ENCODE measurements around the gene PLA2G10. TPM values are rescaled to one million over a fixed set of nuclear protein-coding genes. Genes with fewer than 3 reads are reported as not detected.
"Not testable (repeated sequence)": the region's sequence is repeated elsewhere in the genome, so short reads cannot be mapped to it uniquely, and the experiment has no call there.

PLA2G10 gene
- total RNA-seq = under 1 TPM in 1 of 5 donors, not detected in 4; 0.29 TPM
- not detected for total RNA-seq (2013)
- 0 to 0.07 (median 0) reads per million in 29 experiments for total RNA-seq

DNA sequence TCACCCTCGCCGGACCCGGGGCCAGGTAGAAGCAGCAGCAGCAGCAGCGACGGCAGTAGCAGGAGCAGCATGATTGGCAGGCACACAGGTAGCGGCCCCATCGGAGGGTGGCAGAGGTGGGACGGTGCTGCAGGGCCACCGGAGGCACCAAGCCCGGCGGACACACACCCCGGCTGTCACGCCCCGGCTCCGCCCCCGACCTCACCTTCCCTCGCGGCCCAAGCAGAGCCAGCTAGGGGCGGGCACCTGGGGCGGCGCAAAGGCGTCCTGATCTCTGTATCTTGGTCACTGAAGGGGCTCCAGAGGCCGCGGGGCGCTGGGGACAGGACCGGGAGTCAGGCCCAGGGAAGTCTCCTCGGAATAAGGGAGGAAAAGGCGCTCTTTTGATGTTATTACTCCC lies at the start of gene PLA2G10:
TSS of gene PLA2G10 (minus strand) at position 180 of the 400 bp plus-strand sequence. CDS start at position 101, 79 bp downstream.
- H3K9me3 Mint-ChIP-seq; H3K27me3 ChIP-seq (replicated peaks in 1 of 2; ENCODE audit: control insufficient read depth in 2 of 2, extremely low read depth in 1 of 2, insufficient read depth in 2 of 2, low read length in 1 of 2); H3K4me3 ChIP-seq (ENCODE audit: control insufficient read depth in 1 of 2, extremely low read depth in 1 of 2, low read length in 1 of 2); H3K27ac Mint-ChIP-seq; H3K27me3 Mint-ChIP-seq; H3K4me3 Mint-ChIP-seq; H3K9me3 ChIP-seq; CTCF ChIA-PET; H3K27ac ChIP-seq (ENCODE audit: low read length); H3K4me1 Mint-ChIP-seq; DNase-seq; H3K36me3 Mint-ChIP-seq; POLR2A ChIA-PET; H3K4me1 ChIP-seq (ENCODE audit: control insufficient read depth in 1 of 2, extremely low read depth in 1 of 2, insufficient read depth in 2 of 2, low read length in 2 of 2); ATAC-seq (replicated peaks in 1 of 4); H3K36me3 ChIP-seq (ENCODE audit: control insufficient read depth in 2 of 2, extremely low read depth in 1 of 2, insufficient read depth in 1 of 2, low read length in 1 of 2): not testable (repeated sequence)
- no CpG with 5 or more reads among the region's 28 CpGs for WGBS (ENCODE audit: insufficient coverage)

DNA sequence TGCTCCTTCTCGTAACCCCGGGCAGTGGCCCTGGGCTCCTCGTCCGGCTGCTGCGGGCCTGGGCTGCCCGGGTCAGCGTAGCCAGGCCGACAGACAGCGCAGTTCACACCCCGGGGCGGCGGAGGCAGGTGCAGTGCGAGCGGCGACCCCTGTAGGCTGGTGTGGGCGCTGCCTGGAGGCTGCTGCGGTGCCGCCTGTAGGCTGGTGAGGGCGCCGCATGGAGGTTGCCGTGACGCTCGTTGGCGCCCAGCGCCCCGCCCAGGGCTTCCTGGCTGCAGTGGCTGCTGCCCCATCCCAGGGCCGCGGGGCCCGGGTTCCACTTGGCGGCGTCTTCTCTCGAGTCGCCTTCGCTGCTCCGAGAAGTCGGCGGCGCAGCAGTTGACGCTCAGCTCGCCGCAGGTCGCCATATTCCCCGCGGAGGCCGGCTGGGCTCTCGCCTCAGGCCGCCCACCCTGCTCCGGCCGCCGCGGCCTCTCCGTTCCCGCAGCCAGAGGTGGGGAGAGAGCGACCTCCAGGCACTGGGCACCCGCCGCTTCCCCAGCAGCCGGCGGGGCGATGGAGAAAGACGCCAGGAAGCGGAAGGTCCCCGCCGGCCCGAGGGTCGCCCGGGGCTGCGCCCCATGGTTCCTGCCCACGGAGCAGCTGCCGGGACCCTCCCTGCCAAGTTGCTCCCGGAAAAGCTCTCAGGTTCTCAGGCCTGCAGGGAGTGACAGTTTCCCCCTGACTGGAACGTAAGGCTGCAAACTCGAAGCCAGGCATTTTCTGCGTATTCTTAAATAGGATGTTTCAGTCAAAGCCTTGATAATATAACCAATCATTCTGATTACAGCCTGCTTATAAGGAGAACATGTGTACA lies 48.4 kb upstream of the PLA2G10 start, which contains the start of gene NPIPA2:
TSS of gene NPIPA2 (plus strand) at position 261 of the 856 bp plus-strand sequence. CDS start 5,533 bp downstream, outside the sequence.
- WGBS (ENCODE audit: insufficient coverage) = no CpG with 5 or more reads among the region's 73 CpGs
- H3K4me3 Mint-ChIP-seq, H3K4me1 Mint-ChIP-seq: not testable (repeated sequence)

GRCh38 chr16:14741794-14742193 lies 47.7 kb upstream of the PLA2G10 start:
- H3K4me1 Mint-ChIP-seq; H3K27me3 ChIP-seq (replicated peaks in 1 of 2; ENCODE audit: control insufficient read depth in 2 of 2, extremely low read depth in 1 of 2, insufficient read depth in 2 of 2, low read length in 1 of 2); H3K27me3 Mint-ChIP-seq; H3K4me1 ChIP-seq (ENCODE audit: control insufficient read depth in 1 of 2, extremely low read depth in 1 of 2, insufficient read depth in 2 of 2, low read length in 2 of 2); H3K9me3 Mint-ChIP-seq; H3K4me3 Mint-ChIP-seq; H3K9me3 ChIP-seq; CTCF ChIA-PET; H3K27ac Mint-ChIP-seq; H3K36me3 Mint-ChIP-seq; POLR2A ChIA-PET; H3K36me3 ChIP-seq (ENCODE audit: control insufficient read depth in 2 of 2, extremely low read depth in 1 of 2, insufficient read depth in 1 of 2, low read length in 1 of 2); H3K27ac ChIP-seq (ENCODE audit: low read length); DNase-seq; H3K4me3 ChIP-seq (ENCODE audit: control insufficient read depth in 1 of 2, extremely low read depth in 1 of 2, low read length in 1 of 2): not testable (repeated sequence)
- no CpG with 5 or more reads among the region's 11 CpGs for WGBS (ENCODE audit: insufficient coverage)
- ATAC-seq (replicated peaks in 1 of 4) = peak in 2 of 4 experiments; percentile 1 to 2

More for the DNA sequence above, 48.4 kb upstream of the PLA2G10 start, which contains the start of gene NPIPA2:
- H3K9me3 Mint-ChIP-seq; POLR2A ChIA-PET; H3K4me3 ChIP-seq (ENCODE audit: control insufficient read depth in 1 of 2, extremely low read depth in 1 of 2, low read length in 1 of 2); H3K27me3 ChIP-seq (replicated peaks in 1 of 2; ENCODE audit: control insufficient read depth in 2 of 2, extremely low read depth in 1 of 2, insufficient read depth in 2 of 2, low read length in 1 of 2); H3K27me3 Mint-ChIP-seq; H3K36me3 Mint-ChIP-seq; H3K27ac ChIP-seq (ENCODE audit: low read length); H3K27ac Mint-ChIP-seq; H3K36me3 ChIP-seq (ENCODE audit: control insufficient read depth in 2 of 2, extremely low read depth in 1 of 2, insufficient read depth in 1 of 2, low read length in 1 of 2); DNase-seq; H3K9me3 ChIP-seq; H3K4me1 ChIP-seq (ENCODE audit: control insufficient read depth in 1 of 2, extremely low read depth in 1 of 2, insufficient read depth in 2 of 2, low read length in 2 of 2); CTCF ChIA-PET: not testable (repeated sequence)
- ATAC-seq (replicated peaks in 1 of 4) = peak; percentile 99 to 100 (median 100)

DNA sequence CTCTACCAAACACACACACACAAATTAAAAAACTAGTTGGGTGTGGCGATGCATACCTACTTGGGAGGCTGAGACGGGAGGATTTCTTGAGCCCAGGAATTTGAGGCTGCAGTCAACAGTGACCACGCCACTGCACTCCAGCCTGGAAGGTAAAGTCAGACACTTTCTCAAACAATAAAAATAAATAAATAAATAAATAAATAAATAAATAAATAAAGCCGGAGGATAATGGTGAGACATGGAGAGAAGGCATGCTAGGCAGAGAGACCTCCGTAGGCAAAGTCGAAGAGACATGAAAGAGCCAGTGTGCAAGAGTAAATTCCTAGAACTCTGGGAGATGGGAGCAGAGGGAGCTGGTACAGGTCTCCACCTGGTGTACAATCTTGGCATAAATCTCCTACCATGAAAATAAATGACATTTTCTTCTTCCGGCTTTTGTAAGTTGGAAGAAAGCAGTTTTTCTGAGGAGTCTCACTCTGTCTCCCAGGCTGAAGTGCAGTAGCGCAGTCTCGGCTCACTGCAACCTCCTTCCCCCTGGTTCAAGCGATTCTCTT lies 46.8 kb upstream of the PLA2G10 start:
- H3K4me3 Mint-ChIP-seq; DNase-seq; H3K27me3 Mint-ChIP-seq; H3K4me3 ChIP-seq (ENCODE audit: control insufficient read depth in 1 of 2, extremely low read depth in 1 of 2, low read length in 1 of 2); ATAC-seq (replicated peaks in 1 of 4); POLR2A ChIA-PET; H3K9me3 ChIP-seq; H3K4me1 ChIP-seq (ENCODE audit: control insufficient read depth in 1 of 2, extremely low read depth in 1 of 2, insufficient read depth in 2 of 2, low read length in 2 of 2); H3K4me1 Mint-ChIP-seq; CTCF ChIA-PET; H3K36me3 Mint-ChIP-seq; H3K36me3 ChIP-seq (ENCODE audit: control insufficient read depth in 2 of 2, extremely low read depth in 1 of 2, insufficient read depth in 1 of 2, low read length in 1 of 2); H3K27ac ChIP-seq (ENCODE audit: low read length); H3K27me3 ChIP-seq (replicated peaks in 1 of 2; ENCODE audit: control insufficient read depth in 2 of 2, extremely low read depth in 1 of 2, insufficient read depth in 2 of 2, low read length in 1 of 2); H3K27ac Mint-ChIP-seq; H3K9me3 Mint-ChIP-seq: not testable (repeated sequence)
- WGBS (ENCODE audit: insufficient coverage) = no CpG with 5 or more reads among the region's 10 CpGs

DNA sequence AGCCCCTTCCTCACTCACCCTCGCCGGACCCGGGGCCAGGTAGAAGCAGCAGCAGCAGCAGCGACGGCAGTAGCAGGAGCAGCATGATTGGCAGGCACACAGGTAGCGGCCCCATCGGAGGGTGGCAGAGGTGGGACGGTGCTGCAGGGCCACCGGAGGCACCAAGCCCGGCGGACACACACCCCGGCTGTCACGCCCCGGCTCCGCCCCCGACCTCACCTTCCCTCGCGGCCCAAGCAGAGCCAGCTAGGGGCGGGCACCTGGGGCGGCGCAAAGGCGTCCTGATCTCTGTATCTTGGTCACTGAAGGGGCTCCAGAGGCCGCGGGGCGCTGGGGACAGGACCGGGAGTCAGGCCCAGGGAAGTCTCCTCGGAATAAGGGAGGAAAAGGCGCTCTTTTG lies 39.1 kb upstream of the PLA2G10 start:
- WGBS (ENCODE audit: insufficient coverage) = no CpG with 5 or more reads among the region's 28 CpGs
- H3K27ac Mint-ChIP-seq; H3K4me3 Mint-ChIP-seq; DNase-seq; H3K4me1 Mint-ChIP-seq; H3K36me3 ChIP-seq (ENCODE audit: control insufficient read depth in 2 of 2, extremely low read depth in 1 of 2, insufficient read depth in 1 of 2, low read length in 1 of 2); H3K4me1 ChIP-seq (ENCODE audit: control insufficient read depth in 1 of 2, extremely low read depth in 1 of 2, insufficient read depth in 2 of 2, low read length in 2 of 2); H3K9me3 ChIP-seq; ATAC-seq (replicated peaks in 1 of 4); POLR2A ChIA-PET; H3K27me3 Mint-ChIP-seq; H3K27ac ChIP-seq (ENCODE audit: low read length); H3K9me3 Mint-ChIP-seq; H3K27me3 ChIP-seq (replicated peaks in 1 of 2; ENCODE audit: control insufficient read depth in 2 of 2, extremely low read depth in 1 of 2, insufficient read depth in 2 of 2, low read length in 1 of 2); H3K36me3 Mint-ChIP-seq; CTCF ChIA-PET; H3K4me3 ChIP-seq (ENCODE audit: control insufficient read depth in 1 of 2, extremely low read depth in 1 of 2, low read length in 1 of 2): not testable (repeated sequence)

DNA sequence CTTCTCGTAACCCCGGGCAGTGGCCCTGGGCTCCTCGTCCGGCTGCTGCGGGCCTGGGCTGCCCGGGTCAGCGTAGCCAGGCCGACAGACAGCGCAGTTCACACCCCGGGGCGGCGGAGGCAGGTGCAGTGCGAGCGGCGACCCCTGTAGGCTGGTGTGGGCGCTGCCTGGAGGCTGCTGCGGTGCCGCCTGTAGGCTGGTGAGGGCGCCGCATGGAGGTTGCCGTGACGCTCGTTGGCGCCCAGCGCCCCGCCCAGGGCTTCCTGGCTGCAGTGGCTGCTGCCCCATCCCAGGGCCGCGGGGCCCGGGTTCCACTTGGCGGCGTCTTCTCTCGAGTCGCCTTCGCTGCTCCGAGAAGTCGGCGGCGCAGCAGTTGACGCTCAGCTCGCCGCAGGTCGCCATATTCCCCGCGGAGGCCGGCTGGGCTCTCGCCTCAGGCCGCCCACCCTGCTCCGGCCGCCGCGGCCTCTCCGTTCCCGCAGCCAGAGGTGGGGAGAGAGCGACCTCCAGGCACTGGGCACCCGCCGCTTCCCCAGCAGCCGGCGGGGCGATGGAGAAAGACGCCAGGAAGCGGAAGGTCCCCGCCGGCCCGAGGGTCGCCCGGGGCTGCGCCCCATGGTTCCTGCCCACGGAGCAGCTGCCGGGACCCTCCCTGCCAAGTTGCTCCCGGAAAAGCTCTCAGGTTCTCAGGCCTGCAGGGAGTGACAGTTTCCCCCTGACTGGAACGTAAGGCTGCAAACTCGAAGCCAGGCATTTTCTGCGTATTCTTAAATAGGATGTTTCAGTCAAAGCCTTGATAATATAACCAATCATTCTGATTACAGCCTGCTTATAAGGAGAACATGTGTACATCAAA lies 9.3 kb upstream of the PLA2G10 start, which contains the start of gene NPIPA3:
TSS of gene NPIPA3 (plus strand) at position 256 of the 856 bp plus-strand sequence. CDS start 5,533 bp downstream, outside the sequence.
- POLR2A ChIA-PET, H3K9me3 Mint-ChIP-seq: not testable (repeated sequence)

More for the DNA sequence above, 9.3 kb upstream of the PLA2G10 start, which contains the start of gene NPIPA3:
- H3K27me3 Mint-ChIP-seq; H3K27me3 ChIP-seq (replicated peaks in 1 of 2; ENCODE audit: control insufficient read depth in 2 of 2, extremely low read depth in 1 of 2, insufficient read depth in 2 of 2, low read length in 1 of 2); H3K4me1 ChIP-seq (ENCODE audit: control insufficient read depth in 1 of 2, extremely low read depth in 1 of 2, insufficient read depth in 2 of 2, low read length in 2 of 2); H3K27ac Mint-ChIP-seq; H3K27ac ChIP-seq (ENCODE audit: low read length); H3K4me3 ChIP-seq (ENCODE audit: control insufficient read depth in 1 of 2, extremely low read depth in 1 of 2, low read length in 1 of 2); H3K4me3 Mint-ChIP-seq; H3K36me3 ChIP-seq (ENCODE audit: control insufficient read depth in 2 of 2, extremely low read depth in 1 of 2, insufficient read depth in 1 of 2, low read length in 1 of 2); H3K9me3 ChIP-seq; CTCF ChIA-PET; DNase-seq; H3K4me1 Mint-ChIP-seq; H3K36me3 Mint-ChIP-seq: not testable (repeated sequence)
- no CpG with 5 or more reads among the region's 73 CpGs for WGBS (ENCODE audit: insufficient coverage)
- ATAC-seq (replicated peaks in 1 of 4) = peak; percentile 100
